Smooth muscle cell (in vitro differentiated cells): ENCODE results near the gene MMUT. TPM values are rescaled to one million over a fixed set of nuclear protein-coding genes. Genes with fewer than 3 reads are reported as not detected.
A peak's percentile ranks its signal among the peaks of the same experiment; 100 is the strongest.

Experiments
- DNase-seq: peaks from one replicate; lab custom pipeline; 2025; ENCODE audit not compliant: unreplicated experiment; lab: John Stamatoyannopoulos, UW
- H2AFZ ChIP-seq: fragments of 200-600 bp; sonication (generic); 2 replicates; pipeline ENCODE4 v1.6.0; 2016; ENCODE audit warnings: antibody characterized with exemption, low read depth, mild to moderate bottlenecking
- H3F3A ChIP-seq: fragments of 200-600 bp; sonication (generic); 2 replicates; pipeline ENCODE4 v1.6.0; 2017; ENCODE audit warnings: antibody characterized with exemption, low read depth
- H3K27ac ChIP-seq: fragments of 200-600 bp; sonication (generic); 2 replicates; pipeline ENCODE4 v1.5.1; 2016; ENCODE audit warnings: low read depth, mild to moderate bottlenecking
- H3K27me3 ChIP-seq: fragments of 200-600 bp; sonication (generic); 2 replicates; pipeline ENCODE4 v1.6.1; 2016; ENCODE audit warnings: low read depth, mild to moderate bottlenecking
- H3K36me3 ChIP-seq: fragments of 200-600 bp; sonication (generic); 2 replicates; pipeline ENCODE4 v1.5.1; 2016; ENCODE audit warnings: low read depth
- H3K4me1 ChIP-seq: fragments of 200-600 bp; sonication (generic); 2 replicates; pipeline ENCODE4 v1.5.1; 2016; ENCODE audit warnings: low read depth
- H3K4me2 ChIP-seq: fragments of 200-600 bp; sonication (generic); 2 replicates; pipeline ENCODE4 v1.6.0; 2016; ENCODE audit warnings: mild to moderate bottlenecking
- H3K4me3 ChIP-seq: fragments of 200-600 bp; sonication (generic); 2 replicates; pipeline ENCODE4 v1.5.1; 2016; ENCODE audit warnings: mild to moderate bottlenecking
- H3K79me2 ChIP-seq: fragments of 200-600 bp; sonication (generic); 2 replicates; pipeline ENCODE4 v1.6.0; 2016; ENCODE audit warnings: low read depth, mild to moderate bottlenecking
- H3K9ac ChIP-seq: fragments of 200-600 bp; sonication (generic); 2 replicates; pipeline ENCODE4 v1.6.0; 2016; ENCODE audit warnings: low read depth
- H3K9me3 ChIP-seq: fragments of 200-600 bp; sonication (generic); replicated peaks from 2 replicates; pipeline ENCODE4 v1.5.1; 2016; ENCODE audit warnings: low read depth
- H4K20me1 ChIP-seq: fragments of 200-600 bp; sonication (generic); 2 replicates; pipeline ENCODE4 v1.6.0; 2016; ENCODE audit warnings: low read depth
- CTCF ChIP-seq: fragments of 200-600 bp; sonication (generic); IDR thresholded peaks from 2 replicates; pipeline ENCODE4 v1.5.1; 2017; ENCODE audit warnings: borderline replicate concordance, mild to moderate bottlenecking, antibody characterized with exemption; ENCODE audit not compliant: insufficient read depth, poor library complexity, severe bottlenecking
- WGBS: methylation state at CpG from one replicate; pipeline ENCODE4 v1.1.7; 2016; ENCODE audit warnings: low lambda C conversion rate; 5-methylcytosine and 5-hydroxymethylcytosine counted together
- polyA plus RNA-seq: library from polyadenylated mRNA; unstranded; fragments of >200 nt; fragmentation: Nextera tagmentation; extraction: Ambion mirVana; gene quantifications from 2 replicates; pipeline ENCODE4 v1.2.1, GENCODE V29; 2016
- total RNA-seq: library from RNA; depleted of rRNA; stranded (reverse); fragments of >200 nt; gene quantifications from 2 replicates; pipeline ENCODE4 v1.2.3, GENCODE V29; 2014

Gene MMUT
- total and polyA plus RNA-seq, 2 experiments from 2014 or later: 17.0 to 18.5 TPM

GRCh38 chr6:49462071-49462470, 982 bp downstream of the MMUT start:
- no peaks in the 10 kb centered on the region for H3K27me3 ChIP-seq
- peak overlapping the region; percentile 97 for H2AFZ ChIP-seq
- no peaks in the 10 kb centered on the region for H3F3A ChIP-seq
- TF ChIP-seq CTCF: no peak
- H3K4me1 ChIP-seq: peaks cover 15% of the 10 kb centered on the region
- peak overlapping the region; percentile 73 for H3K27ac ChIP-seq
- peaks cover 62% of the 10 kb centered on the region for H3K79me2 ChIP-seq
- WGBS: 82% methylated on average over 3 of the region's 3 CpGs
- H3K4me3 ChIP-seq: peak overlapping the region; percentile 91
- no peaks in the 10 kb centered on the region for H3K9me3 ChIP-seq
- H3K36me3 ChIP-seq: no peaks in the 10 kb centered on the region
- H3K4me2 ChIP-seq: peak overlapping the region; percentile 96
- H3K9ac ChIP-seq: peak overlapping the region; percentile 95
- no peak for DNase-seq
- no peaks in the 10 kb centered on the region for H4K20me1 ChIP-seq

DNA sequence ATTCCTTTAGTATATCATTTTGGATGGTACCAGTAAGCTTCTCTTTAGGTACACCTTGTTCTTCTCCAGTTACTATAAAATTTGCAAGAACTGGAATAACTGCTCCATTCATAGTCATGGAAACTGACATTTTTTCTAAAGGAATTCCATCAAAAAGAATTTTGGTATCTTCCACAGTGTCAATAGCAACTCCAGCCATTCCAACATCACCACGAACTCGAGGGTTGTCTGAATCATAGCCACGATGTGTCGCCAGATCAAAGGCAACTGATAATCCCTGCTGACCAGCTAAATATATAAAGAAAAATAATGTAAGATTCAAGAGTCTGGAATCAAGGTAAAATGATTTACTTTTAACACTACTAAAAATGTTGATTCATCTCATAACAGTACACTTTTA, 5.3 kb downstream of the MMUT start:
- Histone ChIP-seq H2AFZ (no peak overlapping the region), H3K4me2 (no peak overlapping the region), H3K79me2 (peaks cover 36% of the 10 kb centered on the region), H4K20me1 (peaks cover 4% of the 10 kb centered on the region), H3K9me3 (no peaks in the 10 kb centered on the region), H3K4me3 (no peak overlapping the region), H3K36me3 (no peaks in the 10 kb centered on the region), H3K4me1 (peaks cover 15% of the 10 kb centered on the region), H3K9ac (no peak overlapping the region), H3K27ac (peak overlapping the region; percentile 42), H3F3A (no peaks in the 10 kb centered on the region), H3K27me3 (no peaks in the 10 kb centered on the region)
- WGBS: 41% methylated on average over 4 of the region's 4 CpGs
- no peak for TF ChIP-seq CTCF
- no peak for DNase-seq

GRCh38 chr6:49454787-49455709, 8.0 kb downstream of the MMUT start:
- H3K4me1 ChIP-seq: no peaks in the 10 kb centered on the region
- H3K4me3 ChIP-seq: no peak overlapping the region
- WGBS: 97% methylated on average over 3 of the region's 3 CpGs
- H3K4me2 ChIP-seq: no peak overlapping the region
- no peak overlapping the region for H2AFZ ChIP-seq
- H3F3A ChIP-seq: no peaks in the 10 kb centered on the region
- peaks cover 4% of the 10 kb centered on the region for H4K20me1 ChIP-seq
- no peak for DNase-seq
- no peak overlapping the region for H3K27ac ChIP-seq
- H3K36me3 ChIP-seq: no peaks in the 10 kb centered on the region
- H3K9ac ChIP-seq: no peak overlapping the region
- no peaks in the 10 kb centered on the region for H3K27me3 ChIP-seq
- H3K79me2 ChIP-seq: peaks cover 9% of the 10 kb centered on the region
- no peak for TF ChIP-seq CTCF
- no peaks in the 10 kb centered on the region for H3K9me3 ChIP-seq
